H9 (cell line): ENCODE data around the gene BNC1. TPM values are rescaled to one million over a fixed set of nuclear protein-coding genes. Genes with fewer than 3 reads are reported as not detected.

Experiments used
- DNase-seq: peaks from one replicate; pipeline ENCODE4 v3.0.0-alpha.2; 2017
- H2AFZ ChIP-seq: one replicate; pipeline ENCODE4 v1.6.1; 2013; ENCODE audit warnings: mild to moderate bottlenecking, low read length, control low read depth, moderate library complexity
- H2AK5ac ChIP-seq: 2 replicates; pipeline ENCODE4 v1.6.1; 2013; ENCODE audit warnings: low read length, control low read depth, mixed read lengths; ENCODE audit not compliant: insufficient read length
- H2BK120ac ChIP-seq: one replicate; pipeline ENCODE4 v1.6.1; 2013; ENCODE audit warnings: low read depth, mild to moderate bottlenecking, low read length, control low read depth, inconsistent platforms; ENCODE audit not compliant: poor library complexity, severe bottlenecking
- H2BK12ac ChIP-seq: 2 replicates; pipeline ENCODE4 v1.6.1; 2013; ENCODE audit warnings: low read length, control low read depth, mixed read lengths, low read depth; ENCODE audit not compliant: insufficient read length
- H2BK15ac ChIP-seq: 2 replicates; pipeline ENCODE4 v1.6.1; 2013; ENCODE audit warnings: low read depth, low read length, control low read depth
- H2BK20ac ChIP-seq: one replicate; pipeline ENCODE4 v1.6.1; 2013; ENCODE audit warnings: low read depth, mild to moderate bottlenecking, low read length, control low read depth, inconsistent platforms; ENCODE audit not compliant: poor library complexity, severe bottlenecking
- H2BK5ac ChIP-seq: 2 replicates; pipeline ENCODE4 v1.6.1; 2013; ENCODE audit warnings: low read length, control low read depth, mixed read lengths; ENCODE audit not compliant: insufficient read length
- H3K14ac ChIP-seq: 2 replicates; pipeline ENCODE4 v1.6.1; 2013; ENCODE audit warnings: low read length, control low read depth; ENCODE audit not compliant: insufficient read depth
- H3K18ac ChIP-seq: 2 replicates; pipeline ENCODE4 v1.6.1; 2013; ENCODE audit warnings: low read depth, mild to moderate bottlenecking, mixed read lengths, low read length, control low read depth; ENCODE audit not compliant: insufficient read length
- H3K23ac ChIP-seq: 2 replicates; pipeline ENCODE4 v1.6.1; 2013; ENCODE audit warnings: low read length, control low read depth, mixed read lengths, low read depth; ENCODE audit not compliant: insufficient read length
- H3K23me2 ChIP-seq: 2 replicates; pipeline ENCODE4 v1.6.1; 2013; ENCODE audit warnings: low read depth, mild to moderate bottlenecking, mixed read lengths, low read length, control low read depth; ENCODE audit not compliant: insufficient read length, poor library complexity, severe bottlenecking
- H3K27ac ChIP-seq: 2 replicates; pipeline ENCODE4 v1.5.1; 2013; ENCODE audit warnings: low read length, control low read depth, mixed read lengths, low read depth; ENCODE audit not compliant: insufficient read length
- H3K27me3 ChIP-seq: 2 replicates; pipeline ENCODE4 v1.6.1; 2013; ENCODE audit warnings: low read length, control low read depth, inconsistent platforms; ENCODE audit not compliant: insufficient read depth
- H3K4ac ChIP-seq: 2 replicates; pipeline ENCODE4 v1.6.1; 2013; ENCODE audit warnings: low read depth, mild to moderate bottlenecking, control low read depth, inconsistent platforms, low read length, moderate library complexity
- H3K4me1 ChIP-seq: 2 replicates; pipeline ENCODE4 v1.6.1; 2013; ENCODE audit warnings: low read length, control low read depth, inconsistent platforms; ENCODE audit not compliant: insufficient read depth
- H3K4me2 ChIP-seq: 2 replicates; pipeline ENCODE4 v1.6.1; 2013; ENCODE audit warnings: low read length, control low read depth, mixed read lengths; ENCODE audit not compliant: insufficient read length, insufficient read depth
- H3K56ac ChIP-seq: 2 replicates; pipeline ENCODE4 v1.6.1; 2013; ENCODE audit warnings: low read depth, mild to moderate bottlenecking, mixed read lengths, low read length, control low read depth; ENCODE audit not compliant: insufficient read length
- H3K79me1 ChIP-seq: 2 replicates; pipeline ENCODE4 v1.6.1; 2013; ENCODE audit warnings: low read depth, mild to moderate bottlenecking, moderate library complexity, low read length, control low read depth, inconsistent platforms; ENCODE audit not compliant: insufficient read depth, poor library complexity, severe bottlenecking
- H3K79me2 ChIP-seq: 2 replicates; pipeline ENCODE4 v1.6.1; 2013; ENCODE audit warnings: low read length, control low read depth, inconsistent platforms; ENCODE audit not compliant: insufficient read depth
- H3K9ac ChIP-seq: 2 replicates; pipeline ENCODE4 v1.6.1; 2013; ENCODE audit warnings: low read length, control low read depth, mixed read lengths; ENCODE audit not compliant: insufficient read length; ENCODE audit errors: extremely low read depth
- H3K9me3 ChIP-seq: one replicate; pipeline ENCODE4 v1.6.1; 2013; ENCODE audit warnings: low read depth, low read length, inconsistent platforms; ENCODE audit not compliant: control insufficient read depth
- H3T11ph ChIP-seq: one replicate; pipeline ENCODE4 v1.6.1; 2013; ENCODE audit warnings: mild to moderate bottlenecking, low read length, control low read depth, inconsistent platforms
- H4K20me1 ChIP-seq: one replicate; pipeline ENCODE4 v1.6.1; 2013; ENCODE audit not compliant: control insufficient read depth, insufficient read length, insufficient read depth
- H4K5ac ChIP-seq: 2 replicates; pipeline ENCODE4 v1.6.1; 2013; ENCODE audit warnings: low read depth, mild to moderate bottlenecking, mixed read lengths, low read length, control low read depth; ENCODE audit not compliant: insufficient read length
- H4K8ac ChIP-seq: replicated peaks from 2 replicates; pipeline ENCODE4 v1.6.1; 2013; ENCODE audit warnings: low read length, control low read depth, mixed read lengths, low read depth; ENCODE audit not compliant: insufficient read length
- H4K91ac ChIP-seq: 2 replicates; pipeline ENCODE4 v1.6.1; 2013; ENCODE audit warnings: low read depth, mild to moderate bottlenecking, moderate library complexity, mixed read lengths, low read length, control low read depth; ENCODE audit not compliant: insufficient read length
- H3K27ac Mint-ChIP-seq, 3 experiments: 2 replicates in 2 of 3; 3 replicates in 1 of 3; pipeline ENCODE4 v1.8.0; 2020 to 2021; ENCODE audit warnings: mixed read lengths in 3 of 3, mild to moderate bottlenecking in 1 of 3, moderate library complexity in 1 of 3
- H3K27me3 Mint-ChIP-seq: 2 replicates; pipeline ENCODE4 v1.8.0; 2021; ENCODE audit warnings: low read depth, mild to moderate bottlenecking, moderate library complexity, mixed read lengths
- H3K36me3 Mint-ChIP-seq, 3 experiments: 2 replicates in 2 of 3; 3 replicates in 1 of 3; pipeline ENCODE4 v1.8.0; 2020 to 2021; ENCODE audit warnings: low read depth in 3 of 3, mixed read lengths in 3 of 3; ENCODE audit not compliant: insufficient read depth in 1 of 3
- H3K4me1 Mint-ChIP-seq, 2 experiments: 2 replicates each; pipeline ENCODE4 v1.8.0; 2020; ENCODE audit warnings: mixed read lengths in 2 of 2
- H3K4me3 Mint-ChIP-seq, 2 experiments: 2 replicates in 1 of 2; 3 replicates in 1 of 2; pipeline ENCODE4 v1.8.0; 2020 to 2021; ENCODE audit warnings: mild to moderate bottlenecking in 2 of 2, mixed read lengths in 2 of 2, moderate library complexity in 1 of 2
- H3K9me3 Mint-ChIP-seq, 2 experiments: 2 replicates in 1 of 2; 3 replicates in 1 of 2; pipeline ENCODE4 v1.8.0; 2020; ENCODE audit warnings: mild to moderate bottlenecking in 2 of 2, mixed read lengths in 2 of 2, moderate library complexity in 1 of 2
- WGBS: extraction: QIAGEN DNeasy Blood & Tissue Kit; methylation state at CpG from one replicate; pipeline ENCODE4 v1.1.7; 2013; ENCODE audit warnings: missing lambda C conversion rate, low lambda C conversion rate, mixed read lengths; ENCODE audit not compliant: insufficient read length; ENCODE audit errors: extremely low coverage; 5-methylcytosine and 5-hydroxymethylcytosine counted together
- total RNA-seq: library from RNA; stranded (reverse); gene quantifications from 2 replicates; pipeline ENCODE4 v1.2.1, GENCODE V29; 2021
- TF ChIP-seq, protein P1 (sequence below): fragments of 200-600 bp; sonication (generic); conservative IDR thresholded peaks from 3 replicates; pipeline ENCODE4 v1.8.0; 2021; ENCODE audit warnings: antibody characterized with exemption, mild to moderate bottlenecking

Gene BNC1
- total RNA-seq, 1 experiment from 2014 or later, result not detected

DNA sequence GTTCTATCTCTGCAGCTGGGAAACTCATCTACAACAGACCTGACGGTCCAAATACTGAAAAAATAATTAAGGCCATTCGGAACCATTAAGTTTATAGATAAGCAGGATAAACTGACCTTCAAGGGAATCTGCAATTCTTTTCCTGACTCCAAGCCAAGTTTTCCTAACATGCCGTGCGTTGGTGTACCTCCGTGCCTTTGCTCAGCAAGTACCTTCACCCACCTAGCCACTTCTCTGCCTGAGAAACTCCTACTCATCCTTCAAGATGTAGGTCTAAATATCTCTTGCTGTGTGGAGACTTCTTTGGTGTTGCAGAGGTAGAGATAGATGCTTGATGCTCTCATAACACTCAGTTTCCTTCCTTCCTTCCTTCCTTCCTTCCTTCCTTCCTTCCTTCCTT is 24.2 kb upstream of the BNC1 start:
- H2BK20ac ChIP-seq, result no peak overlapping the region
- TF ChIP-seq, protein P1, sequence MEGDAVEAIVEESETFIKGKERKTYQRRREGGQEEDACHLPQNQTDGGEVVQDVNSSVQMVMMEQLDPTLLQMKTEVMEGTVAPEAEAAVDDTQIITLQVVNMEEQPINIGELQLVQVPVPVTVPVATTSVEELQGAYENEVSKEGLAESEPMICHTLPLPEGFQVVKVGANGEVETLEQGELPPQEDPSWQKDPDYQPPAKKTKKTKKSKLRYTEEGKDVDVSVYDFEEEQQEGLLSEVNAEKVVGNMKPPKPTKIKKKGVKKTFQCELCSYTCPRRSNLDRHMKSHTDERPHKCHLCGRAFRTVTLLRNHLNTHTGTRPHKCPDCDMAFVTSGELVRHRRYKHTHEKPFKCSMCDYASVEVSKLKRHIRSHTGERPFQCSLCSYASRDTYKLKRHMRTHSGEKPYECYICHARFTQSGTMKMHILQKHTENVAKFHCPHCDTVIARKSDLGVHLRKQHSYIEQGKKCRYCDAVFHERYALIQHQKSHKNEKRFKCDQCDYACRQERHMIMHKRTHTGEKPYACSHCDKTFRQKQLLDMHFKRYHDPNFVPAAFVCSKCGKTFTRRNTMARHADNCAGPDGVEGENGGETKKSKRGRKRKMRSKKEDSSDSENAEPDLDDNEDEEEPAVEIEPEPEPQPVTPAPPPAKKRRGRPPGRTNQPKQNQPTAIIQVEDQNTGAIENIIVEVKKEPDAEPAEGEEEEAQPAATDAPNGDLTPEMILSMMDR, result no peak
- no peak overlapping the region for H3K27ac Mint-ChIP-seq

More for the DNA sequence above, 24.2 kb upstream of the BNC1 start:
- Histone ChIP-seq H3K79me2 (no peaks in the 10 kb centered on the region), H4K8ac (no peak overlapping the region), H3K23me2 (no peaks in the 10 kb centered on the region), H3T11ph (no peak overlapping the region), H3K23ac (no peak overlapping the region), H3K18ac (no peak overlapping the region), H4K5ac (no peak overlapping the region), H4K20me1 (no peaks in the 10 kb centered on the region), H3K27ac (no peak overlapping the region), H2BK12ac (no peak overlapping the region), H2BK120ac (no peak overlapping the region), H2BK5ac (no peak overlapping the region), H3K4me2 (no peak overlapping the region), H3K9me3 (no peaks in the 10 kb centered on the region), H3K4ac (no peak overlapping the region), H3K14ac (no peak overlapping the region), H2BK15ac (no peak overlapping the region), H3K79me1 (no peaks in the 10 kb centered on the region), H2AFZ (no peak overlapping the region), H3K27me3 (no peaks in the 10 kb centered on the region), H3K4me1 (peaks cover 11% of the 10 kb centered on the region), H3K56ac (no peak overlapping the region), H2AK5ac (no peak overlapping the region), H3K9ac (no peak overlapping the region), H4K91ac (no peak overlapping the region)
- DNase-seq, result no peak
- H3K4me1 Mint-ChIP-seq, result peaks cover 39% of the 10 kb centered on the region in 2 experiments
- no CpG with 5 or more reads among the region's 5 CpGs for WGBS
- H3K36me3 Mint-ChIP-seq, result no peaks in the 10 kb centered on the region; a peak in 1 of 7 replicates
- peaks cover 13% of the 10 kb centered on the region for H3K27me3 Mint-ChIP-seq
- H3K4me3 Mint-ChIP-seq, result no peak overlapping the region
- H3K9me3 Mint-ChIP-seq, result peaks cover 0 to 2% of the 10 kb centered on the region in 2 experiments; a peak in 1 of 5 replicates
